DMS153 treated with DMSO at 0.1 percent for 48 hours (cell line): ENCODE results near the gene ODF2.
"Not testable (repeated sequence)": the region's sequence is repeated elsewhere in the genome, so short reads cannot be mapped to it uniquely, and the experiment has no call there.

Source experiments
- DNase-seq: peaks from one replicate; lab custom pipeline; 2025; ENCODE audit not compliant: unreplicated experiment; lab: John Stamatoyannopoulos, UW

The ODF2 gene

DNA sequence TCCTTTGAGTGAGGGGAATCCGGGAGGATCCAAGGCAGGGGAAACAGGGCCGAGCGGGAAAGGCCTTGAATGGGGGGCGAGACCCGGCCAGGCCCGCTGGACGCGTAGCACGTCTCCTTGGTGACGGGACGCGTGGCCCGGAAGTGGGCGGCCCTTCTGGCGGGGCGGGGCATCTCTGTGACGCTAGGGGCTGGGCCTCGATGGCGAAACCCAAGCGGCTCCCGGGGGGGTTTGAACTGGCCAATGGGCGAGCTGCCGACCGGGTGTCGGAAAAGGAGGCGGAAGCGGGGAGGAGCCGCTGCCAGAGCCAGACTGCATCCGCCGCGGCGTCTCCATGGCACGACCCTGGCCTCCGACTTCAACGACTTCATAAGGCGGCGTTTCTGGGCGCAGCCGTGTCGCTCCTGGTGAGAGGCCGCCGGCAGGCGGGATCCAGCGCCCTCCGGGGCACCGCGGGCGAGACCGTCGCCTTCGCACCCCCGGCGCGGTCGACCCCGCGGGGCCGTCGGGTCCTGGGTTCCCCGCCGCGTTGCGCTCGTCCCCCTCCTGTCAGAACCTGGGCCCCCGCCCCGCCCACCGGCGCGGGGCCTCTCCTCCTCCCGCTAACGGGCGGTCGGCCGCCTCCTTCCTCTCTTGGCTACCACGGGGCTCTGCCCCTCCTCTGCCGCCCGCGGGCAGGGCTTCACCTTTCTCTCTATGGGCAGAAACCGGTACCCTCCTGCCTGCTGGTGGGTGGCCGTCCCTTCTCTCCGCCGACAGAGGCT lies at the start of gene ODF2:
Gene ODF2, plus strand, starts transcription at position 158 of the 764 bp plus-strand sequence. Its CDS starts 86 bp downstream, at position 244.
- peak; percentile 94 for DNase-seq

DNA sequence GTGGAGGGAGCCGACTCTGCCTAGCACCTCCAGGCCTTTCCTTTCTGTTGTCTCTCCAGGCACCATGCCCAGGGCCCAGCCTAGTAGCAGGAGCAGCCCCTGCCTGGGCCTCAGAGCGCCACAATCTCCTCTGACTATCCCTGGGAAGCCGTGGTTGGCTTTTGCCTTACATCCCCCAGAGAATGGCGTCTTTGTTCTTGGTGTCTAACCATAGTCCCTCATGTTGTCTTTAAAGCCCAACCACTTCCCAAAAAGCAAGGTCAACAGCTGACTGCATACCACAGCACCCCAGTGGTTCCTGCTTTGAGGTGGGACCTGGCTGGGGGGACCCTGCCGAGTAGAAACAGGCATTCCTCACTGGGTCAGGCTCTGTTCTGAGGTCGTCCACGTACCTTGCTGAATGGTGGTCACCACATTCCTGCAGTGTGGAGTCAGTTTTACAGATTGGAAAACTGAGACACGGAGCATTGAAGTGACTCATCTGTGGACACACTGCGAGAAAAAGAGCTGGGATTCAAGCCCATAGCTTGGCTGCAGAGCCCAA lies 48.9 kb upstream of the ODF2 start:
- DNase-seq = no peak

DNA sequence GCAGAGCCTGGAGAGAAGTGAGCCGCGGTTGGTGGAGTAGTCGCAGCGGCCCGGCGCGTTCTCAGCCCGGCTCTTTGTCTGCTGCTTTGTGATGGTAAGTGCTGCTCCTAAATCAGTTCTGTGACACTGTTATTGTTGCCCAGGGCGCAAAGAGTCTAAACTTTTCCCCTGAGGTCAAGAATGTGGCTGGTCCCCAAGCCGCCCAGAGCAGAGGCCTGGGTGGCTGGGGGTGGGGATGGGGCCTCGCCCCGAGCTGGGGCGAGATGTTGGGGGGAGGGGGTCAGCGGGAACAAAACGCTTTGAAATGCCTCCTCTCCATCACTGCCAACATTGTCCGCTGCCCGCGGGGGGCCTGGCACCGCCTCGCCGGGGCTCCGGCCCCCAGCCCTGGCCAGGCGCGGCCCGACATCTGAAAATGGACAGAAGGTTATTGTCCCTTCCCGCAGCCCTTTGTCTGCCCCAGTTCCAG lies 46.8 kb upstream of the ODF2 start:
- DNase-seq = no peak

DNA sequence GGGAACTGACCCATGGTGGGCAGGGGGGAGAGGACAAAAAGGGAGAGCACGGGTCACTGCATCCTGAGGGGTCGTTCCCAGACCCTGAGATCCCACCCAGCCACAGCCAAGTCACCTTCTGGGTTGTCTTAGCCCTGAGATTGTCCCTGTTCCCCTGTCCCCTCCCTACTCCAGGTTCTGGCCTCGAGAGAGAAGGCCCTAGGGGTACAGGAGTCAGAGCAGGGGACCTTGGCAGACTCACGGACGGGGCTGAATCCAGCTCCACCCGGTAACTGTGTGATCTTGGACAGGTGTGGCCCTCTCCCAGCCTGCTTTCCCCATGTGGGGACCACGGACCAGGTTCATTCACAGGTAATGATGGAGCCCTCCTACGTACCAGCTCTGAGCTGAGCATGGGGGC lies 46.4 kb upstream of the ODF2 start:
- DNase-seq = no peak

DNA sequence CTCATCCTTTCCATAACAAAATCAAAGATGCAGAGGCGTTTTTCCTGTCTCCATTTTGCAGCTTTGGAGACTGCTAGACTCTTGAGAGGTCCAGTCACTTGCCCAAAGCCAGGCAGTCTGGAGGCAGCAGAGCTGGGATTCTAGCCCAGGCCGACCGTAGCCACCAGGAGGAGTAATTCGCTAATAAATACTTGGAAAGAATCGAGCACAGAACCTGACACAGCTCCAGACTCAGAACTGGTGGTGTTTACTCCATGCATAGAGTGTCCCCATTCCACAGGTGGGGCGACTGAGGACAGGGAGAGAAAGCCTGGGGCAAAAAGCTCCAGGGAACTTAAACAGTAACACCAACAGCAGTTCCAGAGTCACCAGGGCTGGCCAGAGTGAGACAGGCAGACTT lies 45.8 kb upstream of the ODF2 start:
- no peak for DNase-seq

DNA sequence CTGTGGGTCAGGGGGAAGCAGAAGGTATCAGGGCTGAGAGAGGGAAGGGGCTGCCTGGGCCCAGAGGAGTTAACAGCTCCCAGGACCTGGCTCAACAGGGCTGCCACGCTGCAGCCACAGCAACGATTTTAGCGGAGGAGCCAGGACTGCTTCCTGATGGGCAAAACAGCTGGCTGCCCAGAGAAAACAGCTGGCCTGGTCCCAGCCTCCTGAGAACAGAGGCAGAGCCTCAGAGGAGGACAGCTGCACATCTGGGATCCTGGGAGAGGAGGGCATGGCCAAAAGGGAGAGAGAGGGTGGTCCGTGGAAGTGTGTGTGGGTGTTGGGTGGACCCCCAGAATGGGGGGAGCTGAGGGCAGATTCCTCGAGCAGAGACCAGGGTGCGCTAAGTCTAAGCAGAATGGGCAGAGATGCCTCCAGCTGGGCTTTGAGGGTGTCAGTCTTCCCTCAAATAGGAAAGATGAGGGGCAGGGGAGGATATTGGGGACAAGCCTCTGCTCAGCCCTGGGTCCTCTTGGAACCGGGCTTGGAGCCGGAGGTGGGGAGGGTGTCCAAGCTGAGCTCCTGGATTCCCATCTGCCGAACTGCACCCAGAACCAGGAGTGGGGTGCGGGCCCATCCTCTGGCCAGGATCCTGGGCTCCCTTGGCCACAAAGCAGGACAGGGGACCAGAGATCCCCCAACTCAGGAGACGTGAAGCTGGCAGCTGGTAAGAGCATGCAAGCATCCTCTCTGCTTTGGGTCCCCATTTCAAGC lies 44.3 kb upstream of the ODF2 start:
- no peak for DNase-seq

DNA sequence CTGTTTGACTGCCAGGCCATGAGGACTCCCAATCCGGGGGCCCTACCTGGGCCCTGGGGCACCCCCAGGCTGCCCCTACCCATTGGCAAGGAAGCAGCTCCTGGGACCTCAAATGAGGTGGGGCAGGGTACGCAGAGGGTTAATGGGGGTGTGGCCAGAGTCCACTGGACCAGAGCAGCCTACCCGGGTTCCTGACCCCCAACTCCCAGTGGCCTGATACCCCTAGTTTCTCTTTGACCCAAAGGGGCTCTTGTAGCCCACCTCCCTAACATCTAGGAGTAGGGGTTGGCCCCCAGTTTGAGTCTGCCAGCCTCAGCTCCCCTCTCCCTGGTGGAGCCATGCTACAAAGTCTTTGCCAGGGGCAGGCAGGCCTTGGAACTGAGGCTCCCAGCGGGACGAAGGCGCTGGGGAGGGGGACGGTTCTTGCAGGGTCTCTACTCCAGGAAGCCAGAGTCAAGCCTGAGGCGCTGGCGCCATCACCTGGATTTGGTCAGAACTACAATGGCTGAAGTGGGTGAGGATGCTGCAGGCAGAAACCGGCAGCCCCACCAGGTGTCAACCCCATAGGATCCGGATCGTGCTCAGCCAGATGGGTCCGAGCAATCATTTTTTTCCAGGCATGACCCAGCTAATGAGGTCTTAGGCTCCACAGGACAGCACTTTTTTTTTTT lies 43.6 kb upstream of the ODF2 start:
- no peak for DNase-seq

DNA sequence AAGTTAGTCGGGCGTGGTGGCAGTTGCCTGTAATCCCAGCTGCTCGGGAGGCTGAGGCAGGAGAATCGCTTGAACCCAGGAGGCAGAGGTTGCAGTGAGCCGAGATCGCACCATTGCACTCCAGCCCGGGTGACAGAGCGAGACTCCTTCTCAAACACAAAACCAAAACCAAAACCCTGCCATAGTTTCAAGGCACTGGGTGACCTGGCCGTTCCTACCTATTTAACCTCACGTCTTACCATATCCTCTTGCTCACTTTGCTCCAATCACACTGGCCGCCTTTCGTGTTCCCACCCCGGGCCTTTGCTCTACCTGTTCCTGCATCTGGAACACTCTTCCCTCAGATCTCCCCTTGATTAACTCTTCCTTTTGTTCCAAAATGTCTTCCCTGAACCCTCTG lies 42.1 kb upstream of the ODF2 start:
- DNase-seq = not testable (repeated sequence)

DNA sequence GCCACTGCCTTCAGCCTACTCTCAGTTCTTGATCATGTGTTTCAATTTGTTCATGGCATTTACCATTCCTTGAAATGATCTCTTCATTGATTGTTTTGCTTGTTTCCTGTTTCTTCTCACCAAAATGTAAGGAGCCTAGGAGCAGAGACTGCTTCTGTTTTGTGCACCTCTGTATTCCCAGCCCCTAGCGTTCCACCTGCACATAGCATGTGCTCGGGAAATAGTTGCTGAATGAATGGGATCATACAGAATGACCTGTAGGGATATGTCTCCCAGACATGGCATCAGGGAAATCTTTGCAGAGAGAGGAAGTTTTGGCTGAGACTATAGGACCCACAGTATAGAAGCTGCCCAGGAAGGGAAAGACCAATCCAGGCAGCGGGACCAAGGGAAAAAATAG lies 41.3 kb upstream of the ODF2 start:
- no peak for DNase-seq

DNA sequence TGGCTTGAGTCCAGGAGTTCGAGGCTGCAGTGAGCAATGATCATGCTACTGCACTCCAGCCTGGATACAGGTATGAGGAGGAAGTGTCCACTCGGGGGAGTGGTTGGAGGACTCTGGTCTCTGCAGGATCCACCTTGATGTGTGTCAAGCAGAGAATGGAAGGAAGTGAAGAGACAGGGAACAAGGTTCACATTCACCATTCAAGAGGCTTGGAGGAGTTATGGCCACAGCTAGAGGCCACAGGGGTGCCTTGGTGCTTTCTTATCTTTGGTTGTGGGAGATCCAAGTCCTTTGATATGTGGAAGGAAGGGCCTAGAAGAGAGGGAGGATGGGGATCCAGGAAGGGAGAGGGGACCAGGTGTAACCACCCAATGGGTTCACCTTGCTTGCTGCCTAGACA lies 40.5 kb upstream of the ODF2 start:
- DNase-seq = no peak

DNA sequence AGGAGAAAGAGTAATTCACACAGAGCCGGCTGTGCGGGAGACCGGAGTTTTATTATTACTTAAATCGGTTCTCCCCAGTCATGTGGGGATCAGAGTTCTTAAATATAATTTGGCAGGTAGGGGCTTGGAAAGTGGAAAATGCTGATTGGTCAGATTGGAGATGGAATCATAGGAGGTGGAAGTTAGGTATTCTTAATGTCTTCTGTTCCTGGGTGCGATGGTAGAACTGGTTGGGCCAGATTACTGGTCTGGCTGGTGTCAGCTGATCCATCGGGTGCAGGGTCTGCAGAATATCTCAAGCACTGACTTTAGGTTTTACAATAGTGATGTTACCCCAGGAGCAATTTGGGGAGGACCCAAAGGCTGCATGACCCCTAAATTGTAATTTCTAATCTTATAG lies 39.8 kb upstream of the ODF2 start:
- DNase-seq = peak; percentile 27

DNA sequence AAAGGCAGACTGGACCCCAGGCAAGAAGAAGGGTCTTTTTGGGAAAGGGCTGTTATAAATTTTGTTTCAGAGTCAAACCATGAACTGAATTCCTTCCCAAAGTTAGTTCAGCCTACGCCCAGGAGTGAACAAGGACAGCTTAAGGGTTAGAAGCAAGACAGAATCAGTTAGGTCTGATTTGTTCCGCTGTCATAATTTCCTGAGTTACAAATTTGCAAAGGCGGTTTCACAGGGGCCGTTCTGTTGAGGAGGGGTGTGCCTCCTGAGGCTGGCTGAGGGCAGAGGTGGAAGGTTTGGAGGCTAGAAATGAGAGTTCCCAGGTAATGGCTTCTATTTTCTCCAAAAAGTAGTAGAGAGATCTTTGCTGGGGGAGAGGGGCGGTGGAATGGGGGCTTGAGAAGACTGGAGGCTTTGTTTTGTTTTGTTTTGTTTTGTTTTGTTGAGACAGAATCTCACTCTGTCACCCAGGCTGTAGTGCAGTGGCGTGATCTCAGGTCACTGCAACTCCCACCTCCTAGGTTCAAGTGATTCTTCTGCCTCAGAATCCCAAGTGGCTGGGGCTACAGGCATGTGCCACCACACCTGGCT lies 39.3 kb upstream of the ODF2 start:
- no peak for DNase-seq

DNA sequence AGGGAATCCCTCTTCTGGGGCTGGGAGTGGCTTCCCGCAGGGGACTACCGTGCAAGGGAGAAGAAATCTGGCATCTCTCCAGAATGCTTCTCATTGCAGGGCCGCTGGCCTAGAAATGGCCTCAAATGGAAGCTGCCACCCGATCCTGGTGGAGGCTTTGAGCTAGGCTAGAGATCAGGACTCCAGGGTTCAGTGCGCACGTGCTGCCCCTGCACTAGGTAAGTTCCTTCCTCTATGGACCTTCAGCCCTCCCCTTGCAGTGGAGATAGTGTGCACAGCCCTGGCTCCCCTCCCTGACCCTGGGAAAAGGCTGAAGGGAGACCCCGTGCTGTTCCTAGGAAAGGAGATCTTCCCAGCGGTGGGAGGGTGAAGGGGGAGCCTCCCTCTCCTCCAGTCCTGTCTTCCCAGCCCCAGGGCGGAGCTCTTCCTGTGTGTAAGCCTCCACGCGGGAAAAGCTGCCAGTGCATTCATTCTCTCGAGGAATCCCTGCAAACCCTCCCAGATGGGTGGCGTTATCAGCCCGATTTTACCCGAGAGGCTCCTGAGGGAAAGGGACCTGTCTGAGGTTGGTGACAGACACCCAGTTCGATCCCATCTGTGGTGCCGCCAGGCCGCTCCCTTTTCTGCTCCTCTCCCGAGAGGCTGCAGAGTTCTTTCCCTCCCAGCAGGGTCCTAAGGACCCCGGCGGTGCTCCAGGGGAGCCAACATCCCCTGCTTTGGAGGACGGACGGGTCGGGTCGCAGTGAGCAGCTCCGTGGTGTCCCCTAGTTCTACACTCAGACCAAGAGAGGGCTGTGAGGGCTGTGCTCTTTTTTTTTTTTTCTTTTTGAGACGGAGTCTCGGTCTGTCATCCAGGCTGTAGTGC lies 36.5 kb upstream of the ODF2 start:
- peak; percentile 54 for DNase-seq

DNA sequence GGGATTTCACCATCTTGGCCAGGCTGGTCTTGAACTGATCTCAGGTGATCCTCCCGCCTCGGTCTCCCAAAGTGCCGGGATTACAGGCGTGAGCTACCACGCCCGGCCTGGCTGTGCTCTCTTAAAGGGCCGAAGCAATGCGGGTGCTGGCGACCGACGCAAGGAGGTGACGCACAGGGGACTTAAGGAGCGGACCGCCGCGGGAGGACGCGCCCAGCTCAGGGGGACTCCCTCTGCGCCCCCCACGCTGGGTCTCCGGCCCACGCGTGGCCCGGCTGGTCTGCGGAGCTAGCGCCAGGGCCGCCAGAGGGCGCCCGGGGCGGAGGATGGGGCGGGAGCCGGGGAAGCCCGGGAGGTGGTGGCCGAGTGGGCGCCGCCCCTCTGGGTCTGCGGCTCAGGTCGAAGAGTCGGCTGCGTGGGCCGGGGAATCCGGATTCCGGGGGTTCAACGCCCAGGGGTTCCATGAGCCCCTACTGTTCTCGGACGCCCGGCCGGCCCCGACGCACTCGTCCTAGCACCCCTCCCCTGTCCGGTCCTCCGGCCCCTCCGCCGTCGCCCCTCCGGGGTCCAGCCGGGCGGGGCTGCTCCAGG lies 35.7 kb upstream of the ODF2 start:
- peak; percentile 27 for DNase-seq

DNA sequence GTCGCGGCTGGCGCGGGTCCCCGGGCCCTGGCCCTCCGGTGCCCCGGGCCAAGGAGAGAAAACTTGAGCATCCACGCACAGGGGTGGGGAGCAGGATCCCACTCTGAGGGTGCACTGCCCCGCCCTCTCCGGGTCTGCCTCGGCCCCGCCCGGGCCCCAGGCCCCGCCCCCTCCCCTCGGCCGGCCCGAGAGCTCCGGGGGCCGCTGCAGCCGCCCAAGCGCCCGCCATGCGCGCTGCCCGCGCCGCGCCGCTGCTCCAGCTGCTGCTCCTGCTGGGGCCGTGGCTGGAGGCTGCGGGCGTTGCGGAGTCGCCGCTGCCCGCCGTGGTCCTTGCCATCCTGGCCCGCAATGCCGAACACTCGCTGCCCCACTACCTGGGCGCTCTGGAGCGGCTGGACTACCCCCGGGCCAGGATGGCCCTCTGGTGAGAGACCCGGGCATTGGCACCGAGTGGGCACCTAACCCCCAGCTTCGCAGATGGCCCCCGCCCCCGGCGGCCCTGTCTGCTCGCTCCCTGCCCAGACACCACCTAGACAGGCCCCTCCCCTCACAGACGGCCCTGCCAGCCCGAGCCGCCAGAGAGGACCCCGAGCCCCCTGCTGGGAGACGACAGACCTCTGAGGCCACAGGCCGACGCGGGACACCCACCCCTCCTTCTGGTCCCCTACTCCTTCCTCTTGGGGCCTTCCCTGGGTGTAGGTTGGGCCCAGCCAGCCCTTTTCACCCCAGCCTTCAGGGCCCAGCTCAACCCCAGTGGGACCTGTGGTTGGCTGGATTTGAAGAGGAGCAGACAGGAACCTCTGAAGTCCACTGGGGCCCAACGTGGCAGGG lies 34.9 kb upstream of the ODF2 start, which contains the start of gene CERCAM:
Gene CERCAM, plus strand, starts transcription at position 207 of the 831 bp plus-strand sequence. Its CDS starts 21 bp downstream, at position 228.
- DNase-seq = no peak

DNA sequence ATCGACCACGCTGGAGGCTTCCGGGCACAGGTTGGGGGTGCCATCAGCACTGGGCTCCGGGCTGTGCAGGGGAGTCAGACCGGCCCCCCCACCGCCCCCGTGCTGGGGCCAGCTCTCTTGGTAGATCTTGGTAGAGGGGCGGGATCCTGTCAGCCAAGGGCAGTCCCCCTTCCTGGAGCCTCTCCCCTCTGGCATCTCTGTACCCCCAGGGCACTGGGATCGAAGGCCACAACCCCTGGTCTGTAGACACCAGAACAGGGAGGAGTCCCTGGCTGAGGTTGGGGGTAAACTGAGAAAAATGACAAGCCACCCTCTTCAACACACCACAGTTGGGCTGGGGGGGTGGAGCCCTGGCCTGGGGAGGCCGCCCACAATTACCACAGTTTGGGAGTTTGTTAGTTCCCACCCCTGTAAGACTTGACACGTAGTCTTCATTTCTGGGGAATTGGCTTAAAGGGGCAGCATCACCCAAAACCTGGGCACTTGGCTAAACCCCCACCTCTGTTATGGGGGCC lies 34.3 kb upstream of the ODF2 start:
- no peak for DNase-seq

DNA sequence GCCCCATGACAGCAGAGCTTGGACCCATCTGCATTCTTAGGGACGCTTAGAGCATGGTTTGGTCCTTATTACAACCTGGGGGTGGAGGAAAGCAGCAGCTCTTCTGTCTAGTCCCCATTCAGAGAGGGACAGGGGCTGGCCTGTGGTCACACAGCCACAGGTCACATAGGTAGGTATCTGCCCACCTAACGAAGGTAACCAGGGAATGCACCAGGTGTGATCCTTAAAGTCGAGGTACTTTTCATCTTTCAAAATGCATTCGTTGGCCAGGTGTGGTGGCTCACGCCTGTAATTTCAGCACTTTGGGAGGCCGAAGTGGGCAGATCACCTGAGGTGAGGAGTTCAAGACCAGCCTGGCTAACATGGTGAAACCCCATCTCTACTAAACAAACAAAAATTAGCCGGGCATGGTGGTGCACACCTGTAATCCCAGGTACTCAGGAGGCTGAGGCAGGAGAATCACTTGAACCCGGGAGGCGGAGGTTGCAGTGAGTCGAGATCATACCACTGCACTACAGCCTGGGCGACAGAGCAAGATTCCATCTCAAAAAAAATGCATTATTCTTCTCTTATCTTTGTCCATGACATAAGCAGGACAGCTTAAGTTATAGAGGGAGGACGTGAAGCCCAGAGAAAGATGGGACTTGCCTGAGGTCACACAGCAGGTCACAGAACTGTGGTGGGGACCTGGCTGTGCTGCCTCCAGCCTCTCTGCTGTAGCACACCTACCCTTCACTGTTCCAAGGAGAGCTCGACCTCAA lies 33.6 kb upstream of the ODF2 start:
- DNase-seq = not testable (repeated sequence)

DNA sequence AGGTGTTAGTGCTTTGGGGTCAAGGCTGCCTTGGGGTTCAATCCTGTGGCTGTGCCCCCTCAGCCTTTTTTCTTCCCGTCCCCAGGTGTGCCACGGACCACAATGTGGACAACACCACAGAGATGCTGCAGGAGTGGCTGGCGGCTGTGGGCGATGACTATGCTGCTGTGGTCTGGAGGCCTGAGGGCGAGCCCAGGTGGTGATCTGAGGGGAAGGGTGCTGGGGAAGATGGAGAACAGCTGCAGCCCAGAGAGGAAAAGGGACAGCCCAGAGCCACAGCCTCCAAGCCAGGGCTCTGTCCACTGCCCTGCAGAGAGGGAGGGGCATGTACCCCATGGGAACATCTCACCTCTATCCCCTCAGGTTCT lies 33.0 kb upstream of the ODF2 start:
- no peak for DNase-seq
